Fibroblast of lung (primary cell): ENCODE results near the gene SPTBN5. TPM values are rescaled to one million over a fixed set of nuclear protein-coding genes. Genes with fewer than 3 reads are reported as not detected.

ENCODE experiments used
- DNase-seq, 2 donors: peaks; one replicate each; pipeline versions ENCODE4 v3.0.0 to v3.0.0-alpha.2; 2010; ENCODE audit warnings: low read depth in 2 of 2
- H2AFZ ChIP-seq: 2 replicates; pipeline ENCODE4 v1.5.1; 2012; ENCODE audit warnings: low read length, control low read depth, inconsistent platforms
- H3K27ac ChIP-seq: 2 replicates; pipeline ENCODE4 v1.5.1; 2011; ENCODE audit warnings: low read length, control low read depth; ENCODE audit not compliant: insufficient read depth
- H3K27me3 ChIP-seq: 2 replicates; pipeline ENCODE4 v1.5.1; 2011; ENCODE audit warnings: mild to moderate bottlenecking, low read length; ENCODE audit not compliant: control insufficient read depth, insufficient read depth
- H3K36me3 ChIP-seq: 2 replicates; pipeline ENCODE4 v1.5.1; 2011; ENCODE audit warnings: low read length; ENCODE audit not compliant: control insufficient read depth, insufficient read depth
- H3K4me1 ChIP-seq: 2 replicates; pipeline ENCODE4 v1.5.1; 2011; ENCODE audit warnings: low read length; ENCODE audit not compliant: control insufficient read depth, insufficient read depth; ENCODE audit errors: extremely low read depth
- H3K4me2 ChIP-seq: 2 replicates; pipeline ENCODE4 v1.5.1; 2011; ENCODE audit warnings: low read length, control low read depth; ENCODE audit not compliant: insufficient read depth; ENCODE audit errors: extremely low read depth
- H3K4me3 ChIP-seq, 4 experiments: fragments of 200-600 bp in 1 of 4; sonication (generic) in 1 of 4; replicated peaks in 1 of 4; 2 replicates each; pipeline ENCODE4 v1.5.1; 2011 to 2016; ENCODE audit warnings: low read length in 4 of 4, low read depth in 3 of 4, mild to moderate bottlenecking in 3 of 4, control low read depth in 2 of 4, inconsistent platforms in 1 of 4, mixed read lengths in 1 of 4; ENCODE audit not compliant: insufficient read depth in 1 of 4; ENCODE audit errors: control extremely low read depth in 1 of 4
- H3K79me2 ChIP-seq: 2 replicates; pipeline ENCODE4 v1.5.1; 2012; ENCODE audit warnings: mild to moderate bottlenecking, low read length, inconsistent platforms; ENCODE audit not compliant: control insufficient read depth, insufficient read depth
- H3K9ac ChIP-seq: 2 replicates; pipeline ENCODE4 v1.5.1; 2011; ENCODE audit warnings: mild to moderate bottlenecking, low read length, control low read depth; ENCODE audit not compliant: insufficient read depth
- H3K9me3 ChIP-seq: 2 replicates; pipeline ENCODE4 v1.5.1; 2012; ENCODE audit warnings: low read depth, low read length; ENCODE audit not compliant: control insufficient read depth, insufficient read depth
- H4K20me1 ChIP-seq: 2 replicates; pipeline ENCODE4 v1.5.1; 2011; ENCODE audit warnings: low read length; ENCODE audit not compliant: control insufficient read depth, insufficient read depth; ENCODE audit errors: extremely low read depth
- CTCF ChIP-seq, 2 donors: IDR thresholded peaks in 1 of 2; conservative IDR thresholded peaks in 1 of 2; 1 replicate in 1 of 2; 2 replicates in 1 of 2; pipeline ENCODE4 v1.5.1; 2011 to 2012; ENCODE audit warnings: low read length in 2 of 2, control low read depth in 1 of 2, inconsistent platforms in 1 of 2, low read depth in 1 of 2, mild to moderate bottlenecking in 1 of 2
- EZH2 ChIP-seq: IDR thresholded peaks from 2 replicates; pipeline ENCODE4 v1.5.1; 2012; ENCODE audit warnings: low read length, control low read depth, mild to moderate bottlenecking; ENCODE audit errors: missing control alignments
- polyA plus RNA-seq, 2 donors: library from polyadenylated mRNA; depleted of rRNA in 1 of 2; stranded (reverse) in 1 of 2; unstranded in 1 of 2; fragments of >200 nt; gene quantifications; 2 replicates each; pipeline ENCODE4 v1.2.1, GENCODE V29; 2011 to 2012; ENCODE audit warnings: missing spikeins in 1 of 2
- total RNA-seq: library from RNA; depleted of rRNA; stranded (reverse); fragments of >200 nt; gene quantifications from 2 replicates; pipeline ENCODE4 v1.2.1, GENCODE V29; 2014

Gene SPTBN5
- total and polyA plus RNA-seq, 2 donors (not counting 1 experiment from before 2014, with no cell fraction given) = 0.43 to 0.66 TPM

- no peaks in the 10 kb centered on the region for H3K4me1 ChIP-seq
- H3K36me3 ChIP-seq = no peaks in the 10 kb centered on the region
- DNase-seq = no peak
- H3K9me3 ChIP-seq = no peaks in the 10 kb centered on the region
- no peak overlapping the region for H3K27ac ChIP-seq
- H3K4me2 ChIP-seq = no peak overlapping the region
- TF ChIP-seq CTCF (conservative IDR thresholded peaks at IDR 0.05 in 1 of 2, IDR thresholded peaks at IDR 0.05 in 1 of 2; ENCODE audit: low read depth in 1 of 2, low read length in 2 of 2) (no peak), EZH2 (no peak)
- no peak overlapping the region for H3K4me3 ChIP-seq
- H3K79me2 ChIP-seq = no peaks in the 10 kb centered on the region
- no peak overlapping the region for H3K9ac ChIP-seq
- no peaks in the 10 kb centered on the region for H3K27me3 ChIP-seq
- no peaks in the 10 kb centered on the region for H4K20me1 ChIP-seq
- H2AFZ ChIP-seq = no peak overlapping the region
These were observed 6.7 kb downstream of the SPTBN5 start for GRCh38 chr15:41887161-41887560.

- no peak for DNase-seq
- TF ChIP-seq CTCF (conservative IDR thresholded peaks at IDR 0.05 in 1 of 2, IDR thresholded peaks at IDR 0.05 in 1 of 2; ENCODE audit: low read depth in 1 of 2, low read length in 2 of 2) (no peak), EZH2 (no peak)
- no peaks in the 10 kb centered on the region for H3K27me3 ChIP-seq
- H3K36me3 ChIP-seq = no peaks in the 10 kb centered on the region
- no peak overlapping the region for H3K4me3 ChIP-seq
- H3K4me1 ChIP-seq = no peaks in the 10 kb centered on the region
- no peak overlapping the region for H3K9ac ChIP-seq
- no peak overlapping the region for H3K27ac ChIP-seq
- no peaks in the 10 kb centered on the region for H3K79me2 ChIP-seq
- no peak overlapping the region for H2AFZ ChIP-seq
- no peaks in the 10 kb centered on the region for H4K20me1 ChIP-seq
- no peak overlapping the region for H3K4me2 ChIP-seq
- H3K9me3 ChIP-seq = no peaks in the 10 kb centered on the region
These were observed 7.1 kb downstream of the SPTBN5 start for GRCh38 chr15:41886741-41887140.

GRCh38 chr15:41885841-41886240, 8.0 kb downstream of the SPTBN5 start:
- Histone ChIP-seq H3K4me3 (no peak overlapping the region), H2AFZ (no peak overlapping the region), H3K36me3 (no peaks in the 10 kb centered on the region), H3K4me2 (no peak overlapping the region), H4K20me1 (no peaks in the 10 kb centered on the region), H3K27ac (no peak overlapping the region), H3K27me3 (peaks cover 3% of the 10 kb centered on the region), H3K79me2 (no peaks in the 10 kb centered on the region), H3K4me1 (no peaks in the 10 kb centered on the region), H3K9ac (no peak overlapping the region), H3K9me3 (no peaks in the 10 kb centered on the region)
- TF ChIP-seq CTCF (conservative IDR thresholded peaks at IDR 0.05 in 1 of 2, IDR thresholded peaks at IDR 0.05 in 1 of 2; ENCODE audit: low read depth in 1 of 2, low read length in 2 of 2) (no peak), EZH2 (no peak)
- no peak for DNase-seq
